ENCODE measurements around the gene RCE1.

Gene RCE1

GRCh38 chr11:66888282-66888681 is 45.0 kb downstream of the RCE1 start:
- TF ChIP-seq PPARA (CRISPR knock-in tag; IDR thresholded peaks at IDR 0.05; ENCODE audit: borderline replicate concordance): no peak
- no peak for TF ChIP-seq BACH2 (CRISPR knock-in tag; IDR thresholded peaks at IDR 0.05; ENCODE audit: borderline replicate concordance)
- TF ChIP-seq POU6F1 (CRISPR knock-in tag; IDR thresholded peaks at IDR 0.05; ENCODE audit: borderline replicate concordance, low read depth): no peak
- no peak for TF ChIP-seq ZNF565 (CRISPR knock-in tag; conservative IDR thresholded peaks at IDR 0.05; ENCODE audit: low read depth)
- TF ChIP-seq ZC3H10 (CRISPR knock-in tag; IDR thresholded peaks at IDR 0.05): no peak
- TF ChIP-seq, protein P1, sequence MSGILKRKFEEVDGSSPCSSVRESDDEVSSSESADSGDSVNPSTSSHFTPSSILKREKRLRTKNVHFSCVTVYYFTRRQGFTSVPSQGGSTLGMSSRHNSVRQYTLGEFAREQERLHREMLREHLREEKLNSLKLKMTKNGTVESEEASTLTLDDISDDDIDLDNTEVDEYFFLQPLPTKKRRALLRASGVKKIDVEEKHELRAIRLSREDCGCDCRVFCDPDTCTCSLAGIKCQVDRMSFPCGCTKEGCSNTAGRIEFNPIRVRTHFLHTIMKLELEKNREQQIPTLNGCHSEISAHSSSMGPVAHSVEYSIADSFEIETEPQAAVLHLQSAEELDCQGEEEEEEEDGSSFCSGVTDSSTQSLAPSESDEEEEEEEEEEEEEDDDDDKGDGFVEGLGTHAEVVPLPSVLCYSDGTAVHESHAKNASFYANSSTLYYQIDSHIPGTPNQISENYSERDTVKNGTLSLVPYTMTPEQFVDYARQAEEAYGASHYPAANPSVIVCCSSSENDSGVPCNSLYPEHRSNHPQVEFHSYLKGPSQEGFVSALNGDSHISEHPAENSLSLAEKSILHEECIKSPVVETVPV (CRISPR knock-in tag; IDR thresholded peaks at IDR 0.05): no peak
- no peak for TF ChIP-seq ZFP3 (CRISPR knock-in tag; IDR thresholded peaks at IDR 0.05)
- TF ChIP-seq CSDC2 (CRISPR knock-in tag; IDR thresholded peaks at IDR 0.05): no peak
- TF ChIP-seq ZNF8 (CRISPR knock-in tag; IDR thresholded peaks at IDR 0.05): no peak
- TF ChIP-seq TCF4 (CRISPR knock-in tag; IDR thresholded peaks at IDR 0.05; ENCODE audit: borderline replicate concordance): no peak
- no peak for TF ChIP-seq GLIS3 (CRISPR knock-in tag; IDR thresholded peaks at IDR 0.05)
- no peak for TF ChIP-seq ISL1 (CRISPR knock-in tag; IDR thresholded peaks at IDR 0.05)
- no peak for TF ChIP-seq ZNF70 (CRISPR knock-in tag; IDR thresholded peaks at IDR 0.05)
- TF ChIP-seq ARNTL (CRISPR knock-in tag; IDR thresholded peaks at IDR 0.05; ENCODE audit: borderline replicate concordance, low read depth): no peak
- TF ChIP-seq RARB (CRISPR knock-in tag; IDR thresholded peaks at IDR 0.05): no peak
- TF ChIP-seq TOX (CRISPR knock-in tag; IDR thresholded peaks at IDR 0.05; ENCODE audit: borderline replicate concordance): no peak
- TF ChIP-seq CREB5 (CRISPR knock-in tag; IDR thresholded peaks at IDR 0.05; ENCODE audit: low read depth): no peak
- no peak for TF ChIP-seq OSR1 (CRISPR knock-in tag; IDR thresholded peaks at IDR 0.05)
- no peak for TF ChIP-seq ESRRG (CRISPR knock-in tag; IDR thresholded peaks at IDR 0.05)
- no peak for ATAC-seq

DNA sequence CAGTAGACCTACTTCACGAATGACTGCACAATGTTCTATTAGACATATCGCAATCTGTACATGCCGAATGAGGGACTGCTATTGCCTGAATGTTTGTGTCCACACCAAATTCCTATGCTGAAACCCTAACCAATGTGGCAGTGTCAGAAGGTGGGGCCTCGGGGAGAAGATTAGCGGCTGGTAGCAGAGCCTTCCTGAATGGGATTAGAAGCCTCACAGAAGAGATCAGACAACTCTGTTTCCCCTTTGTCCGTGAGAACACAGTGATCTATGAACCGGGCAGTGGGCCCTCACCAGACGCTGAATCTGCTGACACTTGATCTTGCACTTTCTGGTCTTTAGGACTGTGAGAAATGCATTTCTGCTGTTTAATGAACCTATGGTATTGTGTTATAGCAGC is 46.7 kb downstream of the RCE1 start:
- TF ChIP-seq, protein P1 (CRISPR knock-in tag; IDR thresholded peaks at IDR 0.05): no peak
- TF ChIP-seq PPARA (CRISPR knock-in tag; IDR thresholded peaks at IDR 0.05; ENCODE audit: borderline replicate concordance): no peak
- no peak for TF ChIP-seq CSDC2 (CRISPR knock-in tag; IDR thresholded peaks at IDR 0.05)
- TF ChIP-seq, protein P2, sequence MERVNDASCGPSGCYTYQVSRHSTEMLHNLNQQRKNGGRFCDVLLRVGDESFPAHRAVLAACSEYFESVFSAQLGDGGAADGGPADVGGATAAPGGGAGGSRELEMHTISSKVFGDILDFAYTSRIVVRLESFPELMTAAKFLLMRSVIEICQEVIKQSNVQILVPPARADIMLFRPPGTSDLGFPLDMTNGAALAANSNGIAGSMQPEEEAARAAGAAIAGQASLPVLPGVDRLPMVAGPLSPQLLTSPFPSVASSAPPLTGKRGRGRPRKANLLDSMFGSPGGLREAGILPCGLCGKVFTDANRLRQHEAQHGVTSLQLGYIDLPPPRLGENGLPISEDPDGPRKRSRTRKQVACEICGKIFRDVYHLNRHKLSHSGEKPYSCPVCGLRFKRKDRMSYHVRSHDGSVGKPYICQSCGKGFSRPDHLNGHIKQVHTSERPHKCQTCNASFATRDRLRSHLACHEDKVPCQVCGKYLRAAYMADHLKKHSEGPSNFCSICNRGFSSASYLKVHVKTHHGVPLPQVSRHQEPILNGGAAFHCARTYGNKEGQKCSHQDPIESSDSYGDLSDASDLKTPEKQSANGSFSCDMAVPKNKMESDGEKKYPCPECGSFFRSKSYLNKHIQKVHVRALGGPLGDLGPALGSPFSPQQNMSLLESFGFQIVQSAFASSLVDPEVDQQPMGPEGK (CRISPR knock-in tag; IDR thresholded peaks at IDR 0.05; ENCODE audit: borderline replicate concordance): no peak
- TF ChIP-seq CREB5 (CRISPR knock-in tag; IDR thresholded peaks at IDR 0.05; ENCODE audit: low read depth): no peak
- no peak for ATAC-seq

- ATAC-seq: peak; percentile 92
These were observed 48.8 kb downstream of the RCE1 start for GRCh38 chr11:66891851-66892660.

More at GRCh38 chr11:66891851-66892660, 48.8 kb downstream of the RCE1 start:
- no peak for TF ChIP-seq ZFP30 (CRISPR knock-in tag; IDR thresholded peaks at IDR 0.05)
- TF ChIP-seq, protein P1 (CRISPR knock-in tag; IDR thresholded peaks at IDR 0.05): no peak
- no peak for TF ChIP-seq SNAI2 (CRISPR knock-in tag; IDR thresholded peaks at IDR 0.05)
- no peak for TF ChIP-seq ARNTL (CRISPR knock-in tag; IDR thresholded peaks at IDR 0.05; ENCODE audit: borderline replicate concordance, low read depth)
- no peak for TF ChIP-seq BACH2 (CRISPR knock-in tag; IDR thresholded peaks at IDR 0.05; ENCODE audit: borderline replicate concordance)
- TF ChIP-seq ZNF8 (CRISPR knock-in tag; IDR thresholded peaks at IDR 0.05): no peak
- TF ChIP-seq ISL1 (CRISPR knock-in tag; IDR thresholded peaks at IDR 0.05): no peak
- no peak for TF ChIP-seq GLIS3 (CRISPR knock-in tag; IDR thresholded peaks at IDR 0.05)
- no peak for TF ChIP-seq TCF4 (CRISPR knock-in tag; IDR thresholded peaks at IDR 0.05; ENCODE audit: borderline replicate concordance)
- TF ChIP-seq ZC3H10 (CRISPR knock-in tag; IDR thresholded peaks at IDR 0.05): no peak

Measured in SK-N-SH treated with all-trans-retinoic acid at 6 μM for 48 hours (cell line).